ENCODE results near the gene MTHFR.

MTHFR gene

GRCh38 chr1:11781297-11781696 lies 24.5 kb downstream of the MTHFR start:
- no peak for DNase-seq (ENCODE audit: low read depth)

- no peak for DNase-seq (ENCODE audit: low read depth)
These were observed 25.2 kb downstream of the MTHFR start for GRCh38 chr1:11780380-11781147.

- no peak for DNase-seq (ENCODE audit: low read depth)
These were observed 25.9 kb downstream of the MTHFR start for GRCh38 chr1:11779715-11780379.

GRCh38 chr1:11778844-11779623 lies 26.7 kb downstream of the MTHFR start:
- DNase-seq (ENCODE audit: low read depth), result no peak

GRCh38 chr1:11778336-11778735 lies 27.4 kb downstream of the MTHFR start:
- DNase-seq (ENCODE audit: low read depth), result no peak

- no peak for DNase-seq (ENCODE audit: low read depth)
These were observed 28.0 kb downstream of the MTHFR start for GRCh38 chr1:11777658-11778322.

- no peak for DNase-seq (ENCODE audit: low read depth)
These were observed 31.0 kb downstream of the MTHFR start for GRCh38 chr1:11774753-11775152.

- no peak for DNase-seq (ENCODE audit: low read depth)
These were observed 33.3 kb downstream of the MTHFR start for GRCh38 chr1:11772458-11772857.

- DNase-seq (ENCODE audit: low read depth), result no peak
These were observed 34.2 kb downstream of the MTHFR start for GRCh38 chr1:11771481-11772043.

- DNase-seq (ENCODE audit: low read depth), result no peak
These were observed 35.8 kb downstream of the MTHFR start for GRCh38 chr1:11770011-11770410.

GRCh38 chr1:11769274-11769673 lies 36.5 kb downstream of the MTHFR start:
- no peak for DNase-seq (ENCODE audit: low read depth)

GRCh38 chr1:11768821-11769220 lies 36.9 kb downstream of the MTHFR start:
- no peak for DNase-seq (ENCODE audit: low read depth)

- no peak for DNase-seq (ENCODE audit: low read depth)
These were observed 37.7 kb downstream of the MTHFR start for GRCh38 chr1:11767922-11768704.

GRCh38 chr1:11766429-11766776 lies 39.4 kb downstream of the MTHFR start:
- DNase-seq (ENCODE audit: low read depth), result no peak

GRCh38 chr1:11765661-11766428 lies 39.9 kb downstream of the MTHFR start:
- DNase-seq (ENCODE audit: low read depth), result no peak

- DNase-seq (ENCODE audit: low read depth), result no peak
These were observed 41.2 kb downstream of the MTHFR start for GRCh38 chr1:11764519-11764918.

- DNase-seq (ENCODE audit: low read depth), result no peak
These were observed 41.6 kb downstream of the MTHFR start for GRCh38 chr1:11764115-11764514.

GRCh38 chr1:11761988-11762406 lies 43.8 kb downstream of the MTHFR start, which contains the start of gene C1orf167:
Gene C1orf167, plus strand, starts transcription at chr1:11762193. Its CDS starts 2,208 bp downstream, at chr1:11764401.
- no peak for DNase-seq (ENCODE audit: low read depth)

- DNase-seq (ENCODE audit: low read depth), result no peak
These were observed 44.5 kb downstream of the MTHFR start for GRCh38 chr1:11761285-11761684.

- no peak for DNase-seq (ENCODE audit: low read depth)
These were observed 46.0 kb downstream of the MTHFR start for GRCh38 chr1:11759791-11760190.
